GM18517 (cell line): Measurements from ENCODE around the gene TPM4.

Experiments used
- ATAC-seq: cut with Tn5 transposase; IDR thresholded peaks from one replicate; pipeline ENCODE4 v1.9.1; 2021; ENCODE audit warnings: mild to moderate bottlenecking, moderate library complexity; ENCODE audit not compliant: unreplicated experiment

Gene TPM4

DNA sequence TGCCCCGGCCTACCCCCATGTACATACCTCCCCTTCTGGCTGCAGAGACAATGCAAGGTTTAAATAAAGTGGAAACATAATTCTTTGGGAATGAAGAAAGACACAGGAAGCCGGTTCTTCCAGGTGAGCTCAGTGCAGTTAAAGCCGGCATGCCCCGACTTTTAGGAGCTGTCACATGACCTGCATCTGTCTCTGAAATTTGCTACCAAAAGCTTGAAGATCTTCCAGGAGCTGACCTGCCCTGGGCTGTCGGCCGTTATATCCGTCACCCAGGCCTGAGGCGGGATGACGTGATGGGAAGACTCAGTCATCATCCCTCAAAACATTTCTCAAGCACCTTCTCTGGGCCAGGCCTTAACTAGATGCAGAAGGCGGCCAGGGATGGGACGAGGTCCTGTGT, 45.7 kb downstream of the TPM4 start:
- ATAC-seq = no peak

DNA sequence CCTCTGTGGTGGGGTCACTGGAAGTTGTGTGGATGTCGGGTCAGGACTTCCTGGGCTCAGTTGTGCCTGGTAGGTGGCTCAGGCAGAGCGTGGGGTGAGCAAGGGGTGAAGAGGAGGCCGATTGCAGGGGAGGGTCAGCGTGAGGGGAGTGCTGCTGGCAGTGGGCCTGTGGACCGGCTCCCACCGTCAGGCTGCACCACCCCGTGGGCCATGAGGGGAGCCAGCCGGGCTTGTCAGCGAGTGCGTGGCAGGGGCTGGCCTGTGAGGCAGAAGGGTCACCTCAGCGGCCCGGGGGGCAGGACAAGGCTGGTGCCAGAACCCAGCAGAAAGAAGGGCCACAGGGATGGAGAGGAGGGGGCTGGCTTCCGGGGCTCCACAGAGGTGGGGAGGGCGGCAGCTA, 48.7 kb downstream of the TPM4 start:
- no peak for ATAC-seq

DNA sequence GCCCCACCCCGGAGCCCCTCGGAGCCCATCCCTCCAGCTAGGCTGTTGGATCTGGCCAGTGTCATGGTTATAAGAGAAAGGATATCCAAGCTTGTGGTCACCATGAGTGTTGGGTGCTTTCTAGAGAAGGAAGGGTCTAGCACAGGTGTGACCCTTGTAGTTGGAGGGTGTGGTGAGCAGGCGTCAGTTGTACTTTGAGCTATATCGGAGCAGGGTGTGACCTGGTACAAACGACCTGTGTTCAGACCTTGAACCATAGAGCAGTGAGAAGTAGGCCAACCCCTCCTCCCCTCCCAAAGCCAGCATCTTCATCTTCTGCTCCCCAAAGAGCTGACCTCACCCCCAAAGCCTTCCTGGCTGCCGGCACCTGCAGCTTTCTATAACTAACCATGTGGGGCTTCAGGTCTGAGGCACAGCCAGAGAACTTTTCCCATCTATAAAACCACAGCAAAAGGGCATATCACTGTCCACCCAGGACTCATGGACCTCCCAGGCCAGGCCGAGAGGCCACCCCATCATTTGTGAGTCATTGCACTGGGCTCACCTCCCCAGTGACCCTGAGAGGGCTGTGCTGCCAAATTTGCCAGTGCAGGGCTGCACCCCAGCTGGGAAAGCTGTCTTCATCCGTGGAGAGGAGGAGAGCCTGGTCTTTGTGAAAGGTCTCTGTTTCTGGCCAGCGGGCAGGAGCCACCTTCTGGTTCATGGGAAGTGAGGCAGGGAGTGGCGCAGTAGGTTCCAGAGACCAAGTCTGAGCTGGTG, 49.6 kb downstream of the TPM4 start:
- ATAC-seq = no peak

DNA sequence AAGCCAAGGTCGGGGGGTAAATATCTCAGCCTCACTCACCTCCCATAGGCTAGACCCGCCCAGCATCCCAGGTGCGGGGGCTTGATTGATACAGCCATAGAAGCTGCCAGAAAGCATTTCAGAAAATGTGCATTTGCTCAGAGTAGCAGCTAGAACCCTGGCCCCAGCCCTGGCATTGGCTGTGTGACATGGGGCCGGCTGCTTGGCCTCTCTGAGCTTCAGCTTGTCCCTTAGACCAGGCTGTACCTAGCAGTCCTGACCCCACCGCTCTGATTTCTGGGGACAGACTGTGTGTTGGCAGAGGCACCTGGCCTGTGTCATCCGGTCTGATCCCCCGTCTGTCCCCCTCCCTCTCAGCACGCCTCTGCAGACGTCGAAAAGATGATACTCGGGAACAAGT, 50.8 kb downstream of the TPM4 start:
- ATAC-seq = no peak

DNA sequence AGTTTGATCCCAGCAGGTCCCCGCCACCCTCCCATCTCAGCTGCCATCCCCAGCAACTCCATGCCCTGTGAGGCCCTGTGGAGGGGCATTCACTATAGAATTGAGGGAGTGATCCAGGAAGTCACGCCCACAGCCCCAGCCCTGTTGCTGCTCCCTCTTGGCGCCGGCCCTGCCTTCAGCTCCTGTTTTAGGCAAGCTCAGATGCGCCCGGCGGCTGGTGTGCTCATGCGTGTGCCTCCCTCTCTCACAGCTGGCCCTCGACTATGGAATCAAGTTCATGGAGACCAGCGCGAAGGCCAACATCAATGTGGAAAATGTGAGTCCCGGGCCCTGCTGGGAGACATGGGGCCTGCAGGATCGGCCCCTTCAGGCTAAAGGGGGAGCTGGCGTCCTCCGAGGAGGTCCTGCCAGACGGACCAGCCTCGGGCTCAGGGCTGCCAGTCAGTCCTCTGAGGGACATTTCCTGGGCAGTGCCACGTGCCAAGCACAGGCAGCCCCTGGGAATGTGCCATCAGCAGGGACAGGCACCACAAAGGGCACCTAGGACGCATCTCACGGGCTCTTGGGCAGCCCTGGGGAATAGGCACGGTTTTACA, 51.6 kb downstream of the TPM4 start:
- no peak for ATAC-seq

DNA sequence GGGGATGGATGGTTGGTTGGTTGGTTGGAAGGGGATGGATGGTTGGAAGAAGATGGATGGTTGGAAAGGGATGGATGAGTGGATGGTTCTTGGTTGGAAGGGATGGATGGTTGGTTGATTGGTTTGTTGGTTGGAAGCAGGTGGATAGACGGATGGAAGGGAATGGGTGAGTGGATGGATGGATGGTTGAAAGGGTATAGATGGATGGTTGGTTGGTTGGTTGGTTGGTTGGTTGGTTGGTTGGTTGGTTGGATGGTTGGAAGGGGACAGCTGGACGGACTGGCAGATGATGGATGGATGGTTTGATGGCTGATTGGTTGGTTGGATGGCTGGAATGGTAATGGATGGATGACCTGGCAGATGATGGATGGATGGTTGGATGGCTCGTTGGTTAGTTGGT, 55.4 kb downstream of the TPM4 start:
- ATAC-seq = no peak

DNA sequence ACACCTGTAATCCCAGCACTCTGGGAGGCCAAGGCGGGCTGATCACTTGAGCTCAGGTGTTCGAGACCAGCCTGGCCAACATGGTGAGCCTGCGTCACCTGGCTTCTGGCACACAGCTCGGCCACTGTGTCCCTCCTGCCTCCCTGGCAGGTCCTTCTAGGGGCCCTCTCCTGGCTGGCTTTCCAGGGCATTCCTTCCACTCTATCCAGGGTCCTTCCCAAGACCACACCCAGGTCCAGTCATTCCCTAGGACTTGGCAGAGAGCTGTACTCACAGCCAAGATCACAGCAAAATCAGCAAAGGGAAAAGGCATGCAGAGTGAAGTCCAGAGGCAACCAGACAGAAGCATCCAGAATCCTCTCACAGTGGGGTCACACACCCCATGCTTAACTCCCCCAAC, 57.5 kb downstream of the TPM4 start:
- no peak for ATAC-seq

DNA sequence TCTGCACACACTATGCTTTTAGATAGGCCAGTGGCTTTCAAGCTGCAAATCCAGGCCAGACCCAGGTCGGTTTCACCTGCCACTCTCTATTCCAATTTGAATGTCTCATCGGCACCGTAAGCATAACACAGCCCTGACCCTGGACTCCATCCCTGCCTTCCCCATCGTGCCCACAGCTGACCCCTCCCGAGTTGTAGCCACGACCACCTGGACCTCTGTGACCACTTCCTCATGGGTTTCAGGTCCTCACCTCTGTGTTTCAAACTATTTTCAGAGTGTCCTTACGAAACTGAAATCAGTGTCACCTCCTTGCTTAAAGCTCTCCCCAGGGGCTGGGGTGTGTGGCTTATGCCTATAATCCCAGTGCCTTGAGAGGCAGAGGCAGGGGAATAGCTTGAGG, 58.2 kb downstream of the TPM4 start:
- no peak for ATAC-seq

DNA sequence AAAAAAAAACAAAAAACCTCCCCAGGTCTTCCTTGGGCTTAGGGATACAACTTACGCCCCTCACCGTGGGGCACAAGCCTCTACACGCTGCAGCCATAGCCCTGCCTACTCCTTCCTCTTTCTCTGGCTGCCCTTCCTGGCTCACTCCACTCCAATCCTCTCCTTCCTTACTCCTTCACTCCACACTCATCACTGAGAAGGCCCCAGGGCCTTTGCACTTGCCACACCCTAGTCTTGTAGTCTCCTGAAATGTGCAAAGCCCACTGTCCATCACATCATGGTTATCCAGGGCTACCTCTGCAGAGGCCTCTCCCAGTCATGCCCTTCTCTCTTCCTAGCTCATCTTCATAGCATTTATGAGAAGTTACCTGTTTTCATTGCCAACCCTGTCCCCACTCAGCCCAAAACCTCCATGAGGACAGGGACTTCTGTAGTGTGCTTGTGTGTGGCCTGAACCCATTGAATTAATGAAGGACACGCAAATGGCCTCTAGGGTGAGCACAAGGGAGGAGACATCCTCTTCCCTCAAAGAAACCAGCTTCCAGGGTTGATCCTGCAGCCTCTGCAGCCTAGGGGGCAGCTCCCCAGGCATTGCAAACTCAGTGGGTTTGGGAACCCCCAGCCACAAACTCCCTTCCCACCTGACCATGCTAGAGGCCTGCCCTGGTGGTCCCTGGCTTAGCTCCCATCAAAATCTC, 59.3 kb downstream of the TPM4 start:
- no peak for ATAC-seq

DNA sequence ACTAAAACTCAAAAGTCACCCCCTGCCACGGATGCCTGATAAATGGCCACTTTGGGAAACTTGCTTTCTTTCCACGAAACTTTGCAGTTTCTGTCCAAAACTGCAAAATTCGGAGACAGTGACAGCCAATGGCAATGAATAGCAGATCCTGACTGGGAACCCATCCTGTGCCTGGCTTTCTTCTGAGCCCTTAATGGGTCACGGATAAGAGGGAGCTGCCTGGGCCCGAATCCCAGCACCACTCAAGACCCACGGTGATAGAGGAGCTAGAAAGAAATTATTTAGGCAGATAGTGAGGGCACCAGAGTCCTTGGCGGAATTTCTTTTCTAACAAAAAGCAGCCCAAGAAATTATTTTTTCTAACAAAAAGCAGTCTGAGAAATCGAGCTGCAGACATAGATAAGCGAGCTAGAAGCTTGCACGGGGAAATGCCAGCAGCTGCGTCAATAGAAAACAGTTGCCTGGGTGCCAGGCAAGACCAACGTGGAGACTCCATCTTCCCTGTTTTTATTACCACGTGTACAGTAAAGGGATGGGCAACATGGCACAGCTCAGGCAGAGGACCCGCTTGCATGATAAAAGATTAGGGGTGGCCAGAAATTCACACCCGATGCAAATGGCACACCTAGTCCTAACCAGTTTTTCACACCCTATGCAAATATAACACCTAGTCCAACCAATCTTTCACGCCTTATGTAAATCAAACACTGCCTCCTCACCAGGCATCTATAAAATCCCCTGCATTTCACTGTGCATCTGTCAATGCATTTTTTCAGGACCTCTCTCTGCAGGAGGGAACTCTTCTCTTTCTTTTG, 60.1 kb downstream of the TPM4 start:
- ATAC-seq = no peak

DNA sequence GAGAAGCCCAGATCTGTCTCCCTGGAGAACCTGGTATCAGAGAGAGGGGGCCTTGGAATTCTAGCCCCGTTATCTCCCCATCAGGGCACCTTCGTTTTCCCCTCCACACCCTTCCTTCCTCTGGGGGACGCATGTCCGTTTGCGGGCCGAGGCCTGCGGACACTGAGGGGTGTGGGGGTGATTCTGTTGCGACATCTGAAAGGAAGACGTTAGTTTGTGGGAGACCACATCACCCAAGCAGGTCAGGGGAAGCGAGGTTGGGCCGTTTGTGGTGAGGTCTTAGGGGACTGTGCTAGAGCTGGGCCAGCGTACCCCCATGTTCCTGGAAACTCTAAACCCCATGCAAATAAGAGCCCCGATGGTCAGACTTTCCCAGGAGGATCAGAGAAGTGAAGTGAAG, 63.5 kb downstream of the TPM4 start:
- no peak for ATAC-seq

DNA sequence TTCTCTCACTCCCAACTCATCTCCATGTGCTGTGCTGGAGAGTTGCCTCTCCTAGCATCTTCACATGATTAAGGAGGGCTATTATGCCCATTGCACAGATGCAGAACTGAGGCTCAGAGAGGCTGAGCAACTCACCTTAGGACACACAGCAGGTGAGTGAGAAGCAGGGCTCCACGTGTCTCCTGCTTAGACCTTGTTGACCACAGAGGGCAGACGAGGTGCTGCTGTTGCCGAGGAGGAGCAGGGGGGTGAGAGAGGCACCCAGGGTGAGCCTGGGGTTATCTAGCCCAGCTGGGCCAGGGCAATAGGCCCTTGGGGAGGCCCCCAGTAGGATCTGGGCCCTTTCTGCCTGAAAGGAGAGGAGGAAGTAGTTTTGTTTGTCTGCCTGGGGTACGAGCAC, 64.7 kb downstream of the TPM4 start:
- no peak for ATAC-seq

DNA sequence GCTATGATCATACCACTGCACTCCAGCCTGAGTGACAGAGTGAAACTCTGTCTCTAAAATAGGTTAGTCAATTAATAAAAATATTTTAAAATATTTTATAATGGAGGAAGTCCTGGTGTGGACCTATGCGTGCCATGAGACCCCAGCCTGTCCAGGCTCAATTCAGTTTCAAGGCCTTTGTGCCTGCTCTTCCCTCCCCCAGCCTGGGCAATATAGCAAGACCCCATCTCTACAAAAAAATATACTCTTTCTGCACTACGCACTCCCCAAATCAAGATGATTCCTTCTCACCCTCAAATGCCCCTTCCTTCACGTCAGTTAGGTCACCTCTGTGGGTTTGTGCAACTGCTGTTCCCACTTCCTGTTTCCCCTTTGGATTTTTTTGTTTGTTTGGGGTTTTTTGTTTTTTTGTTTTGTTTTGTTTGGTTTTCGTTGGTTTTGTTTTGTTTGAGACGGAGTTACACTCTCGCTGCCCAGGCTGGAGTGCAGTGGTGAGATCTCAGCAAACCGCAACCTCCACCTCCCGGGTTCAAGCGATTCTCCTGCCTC, 65.8 kb downstream of the TPM4 start:
- ATAC-seq = no peak

DNA sequence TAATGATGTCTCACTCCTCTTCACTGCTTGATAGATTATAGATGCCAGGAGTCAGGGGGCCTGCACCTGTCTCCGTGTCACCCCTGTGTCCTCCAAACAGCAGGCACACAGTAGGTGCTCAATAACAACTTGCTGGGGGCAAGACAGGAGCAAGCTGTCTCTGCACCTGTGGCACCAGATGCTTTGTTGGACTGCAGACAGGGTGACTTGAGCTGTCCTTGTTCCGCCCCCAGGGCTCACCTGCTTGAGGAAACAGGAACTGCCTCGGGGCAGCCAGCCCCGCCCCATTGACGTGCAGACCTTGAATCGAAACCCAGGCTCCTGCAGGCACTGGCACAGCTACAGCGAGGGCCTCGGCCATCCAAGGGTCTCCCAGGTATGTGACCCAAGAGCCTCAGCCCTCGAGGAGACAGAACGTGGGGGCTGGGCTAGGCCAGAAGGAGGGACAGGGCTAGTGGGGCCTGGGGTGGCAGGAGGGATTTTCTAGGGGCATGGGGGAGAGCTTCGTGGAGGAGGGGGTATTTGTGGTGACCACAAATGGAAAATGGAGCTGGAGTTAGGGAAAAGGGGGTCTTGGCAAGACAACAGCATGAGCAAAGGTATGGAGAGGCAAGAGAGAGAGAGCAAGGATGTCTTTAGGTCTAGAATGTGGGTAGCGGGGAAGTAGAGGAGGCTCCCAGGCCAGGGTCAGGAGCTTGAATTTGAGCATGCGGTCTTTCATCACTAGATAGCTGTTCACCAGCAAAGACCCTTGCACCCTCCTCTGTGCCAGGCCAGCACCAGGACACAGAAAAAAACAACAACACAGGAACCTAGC, 67.3 kb downstream of the TPM4 start, which contains the start of gene HSH2D:
Gene HSH2D, plus strand, starts transcription at position 287 of the 817 bp plus-strand sequence. CDS start 5,066 bp downstream, outside the sequence.
- peak; percentile 50 for ATAC-seq

DNA sequence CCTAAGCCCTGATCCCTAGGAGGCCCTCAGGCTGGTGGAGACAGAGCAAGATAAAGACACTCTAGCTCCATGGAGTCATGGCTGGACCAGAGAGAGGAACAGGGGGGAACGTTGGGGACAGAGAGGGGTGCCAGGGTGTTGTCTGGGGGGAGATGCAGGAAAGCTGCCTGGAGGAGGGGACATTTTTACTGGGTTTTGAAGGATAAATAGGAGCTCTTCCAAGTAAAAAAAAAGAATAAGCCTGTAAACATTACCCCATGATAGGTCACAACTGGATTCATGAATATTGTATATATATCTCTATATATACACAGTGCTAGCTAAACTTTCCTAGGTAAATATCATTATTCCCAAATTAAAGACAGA, 67.9 kb downstream of the TPM4 start:
- ATAC-seq = no peak

DNA sequence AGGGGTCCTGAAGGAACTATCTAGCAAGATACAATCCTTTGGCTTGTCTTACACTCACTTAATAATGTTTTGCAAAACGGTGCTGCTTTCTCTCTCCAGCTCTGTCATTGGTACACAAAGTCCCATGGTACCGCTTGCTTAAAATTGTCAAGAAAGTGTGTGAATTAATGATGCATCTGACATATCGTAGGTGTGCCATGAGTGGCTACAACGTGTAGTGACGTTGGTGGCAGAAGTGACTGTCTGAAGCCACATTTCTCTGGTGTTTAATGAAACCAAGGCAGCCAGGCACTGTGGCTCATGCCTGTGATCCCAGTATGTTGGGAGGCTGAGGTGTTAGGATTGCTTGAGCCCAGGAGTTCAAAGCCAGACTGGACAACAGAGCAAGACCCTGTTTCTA, 69.8 kb downstream of the TPM4 start:
- no peak for ATAC-seq

DNA sequence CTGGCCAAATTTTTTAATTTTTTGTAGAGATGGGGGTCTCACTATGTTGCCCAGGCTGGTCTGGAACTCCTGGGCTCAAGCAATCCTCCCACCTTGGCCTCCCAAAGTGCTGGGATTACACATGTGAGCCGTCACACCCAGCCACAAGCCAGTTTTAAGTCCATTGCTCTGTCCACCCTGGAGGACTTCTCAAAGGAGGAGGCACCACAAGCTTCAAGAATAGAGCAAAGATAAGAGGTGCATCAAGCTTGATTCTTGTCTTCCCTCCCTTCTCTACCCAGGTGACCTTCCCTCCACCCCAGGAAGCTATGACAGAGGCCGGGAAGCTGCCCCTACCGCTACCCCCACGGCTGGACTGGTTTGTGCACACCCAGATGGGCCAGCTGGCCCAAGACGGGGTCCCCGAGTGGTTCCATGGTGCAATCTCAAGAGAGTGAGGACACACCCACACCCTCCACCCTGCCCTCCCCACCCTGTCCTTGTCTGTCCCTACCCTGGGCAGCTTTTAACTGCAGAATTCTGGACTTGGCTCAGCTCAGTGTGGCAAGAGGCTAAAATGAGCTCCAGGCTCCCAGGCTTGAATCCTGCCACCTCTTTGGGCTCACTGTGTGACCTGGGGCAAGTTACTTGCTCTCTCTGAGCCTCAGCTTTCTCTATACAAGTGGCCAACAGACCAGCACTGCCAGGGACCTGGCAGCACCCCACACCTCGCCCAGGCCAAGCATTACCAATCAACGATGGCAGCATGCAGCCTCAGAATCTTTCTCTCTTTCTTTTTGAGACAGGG, 72.3 kb downstream of the TPM4 start:
- ATAC-seq = no peak
